WTC11 (cell line): ENCODE results near the gene RAB6A. TPM values are rescaled to one million over a fixed set of nuclear protein-coding genes. Genes with fewer than 3 reads are reported as not detected.

Experiments used
- ATAC-seq: fragments of 200-7000 bp; cut with Tn5 transposase; 2 replicates; pipeline ENCODE4 v1.10.0; 2021; ENCODE audit warnings: mild to moderate bottlenecking, moderate library complexity
- CTCF ChIA-PET: fragments of 300-600 bp; sonication (Branson Sonifier 250); formaldehyde crosslinking; loops from one replicate; lab custom pipeline; 2021; ENCODE audit warnings: antibody characterized with exemption; lab: Charles Lee
- POLR2A ChIA-PET: fragments of 350-600 bp; sonication (Branson Sonifier 250); formaldehyde crosslinking; loops from one replicate; lab custom pipeline; 2021; ENCODE audit warnings: antibody characterized with exemption; lab: Charles Lee
- DNase-seq: peaks from one replicate; pipeline ENCODE4 v3.0.0; 2021; ENCODE audit warnings: low spot score
- H3K27ac Mint-ChIP-seq: 2 replicates; pipeline ENCODE4 v1.8.0; 2021; ENCODE audit warnings: mixed read lengths
- H3K27me3 Mint-ChIP-seq: 2 replicates; pipeline ENCODE4 v1.8.0; 2021; ENCODE audit warnings: low read depth, mild to moderate bottlenecking, moderate library complexity, mixed read lengths
- H3K36me3 Mint-ChIP-seq: 2 replicates; pipeline ENCODE4 v1.8.0; 2021; ENCODE audit warnings: mixed read lengths
- H3K4me1 Mint-ChIP-seq: 2 replicates; pipeline ENCODE4 v1.8.0; 2022; ENCODE audit warnings: mixed read lengths
- H3K4me3 Mint-ChIP-seq: 2 replicates; pipeline ENCODE4 v1.8.0; 2021; ENCODE audit warnings: mild to moderate bottlenecking, moderate library complexity, mixed read lengths
- H3K9me3 Mint-ChIP-seq: 2 replicates; pipeline ENCODE4 v1.8.0; 2021; ENCODE audit warnings: mixed read lengths
- CREM ChIP-seq: sonication (generic); formaldehyde crosslinking; IDR thresholded peaks from 2 replicates; pipeline ENCODE4 v1.8.1; 2022; ENCODE audit warnings: mild to moderate bottlenecking, missing genetic modification reagents, moderate library complexity
- E2F4 ChIP-seq: sonication (generic); formaldehyde crosslinking; IDR thresholded peaks from 2 replicates; pipeline ENCODE4 v1.8.1; 2022; ENCODE audit warnings: low read depth, mild to moderate bottlenecking, moderate library complexity, missing genetic modification reagents, borderline replicate concordance
- EMX1 ChIP-seq: fragments of 250-450 bp; sonication (Bioruptor Pico); IDR thresholded peaks from 2 replicates; pipeline ENCODE4 v1.8.0; 2021; ENCODE audit warnings: mild to moderate bottlenecking
- FOXJ3 ChIP-seq: sonication (generic); formaldehyde crosslinking; IDR thresholded peaks from 2 replicates; pipeline ENCODE4 v1.9.0; 2021; ENCODE audit warnings: missing genetic modification reagents, mild to moderate bottlenecking, borderline replicate concordance
- GABPB1 ChIP-seq: sonication (generic); formaldehyde crosslinking; IDR thresholded peaks from 2 replicates; pipeline ENCODE4 v1.8.1; 2023; ENCODE audit warnings: mild to moderate bottlenecking, missing genetic modification reagents
- IRF2 ChIP-seq: sonication (generic); formaldehyde crosslinking; IDR thresholded peaks from 2 replicates; pipeline ENCODE4 v1.8.0; 2022; ENCODE audit warnings: low read depth, missing genetic modification reagents, borderline replicate concordance
- JAZF1 ChIP-seq: fragments of 250-450 bp; sonication (Bioruptor Pico); IDR thresholded peaks from 2 replicates; pipeline ENCODE4 v1.9.0; 2021; ENCODE audit warnings: moderate library complexity, mild to moderate bottlenecking, inconsistent platforms
- MYBL2 ChIP-seq: sonication (generic); formaldehyde crosslinking; IDR thresholded peaks from 2 replicates; pipeline ENCODE4 v1.8.1; 2023; ENCODE audit warnings: mild to moderate bottlenecking, moderate library complexity, missing genetic modification reagents
- NR3C1 ChIP-seq: sonication (generic); formaldehyde crosslinking; conservative IDR thresholded peaks from 2 replicates; pipeline ENCODE4 v1.8.1; 2023; ENCODE audit warnings: low read depth, mild to moderate bottlenecking, missing genetic modification reagents
- RELA ChIP-seq: sonication (generic); formaldehyde crosslinking; IDR thresholded peaks from 2 replicates; pipeline ENCODE4 v1.8.1; 2022; ENCODE audit warnings: missing genetic modification reagents, mild to moderate bottlenecking, borderline replicate concordance
- ZNF138 ChIP-seq: sonication (generic); formaldehyde crosslinking; conservative IDR thresholded peaks from 2 replicates; pipeline ENCODE4 v1.8.1; 2022; ENCODE audit warnings: mild to moderate bottlenecking, moderate library complexity, missing genetic modification reagents
- ZNF232 ChIP-seq: sonication (generic); formaldehyde crosslinking; IDR thresholded peaks from 2 replicates; pipeline ENCODE4 v1.8.0; 2022; ENCODE audit warnings: mild to moderate bottlenecking, missing genetic modification reagents
- total RNA-seq: library from RNA; stranded (reverse); gene quantifications from 3 replicates; pipeline ENCODE4 v1.2.3, GENCODE V29; 2021
- TF ChIP-seq, protein P1 (sequence below): sonication (generic); formaldehyde crosslinking; IDR thresholded peaks from 2 replicates; pipeline ENCODE4 v1.8.1; 2023; ENCODE audit warnings: mild to moderate bottlenecking, missing genetic modification reagents, borderline replicate concordance
- TF ChIP-seq, protein P2 (sequence below): sonication (generic); formaldehyde crosslinking; IDR thresholded peaks from 2 replicates; pipeline ENCODE4 v1.8.1; 2022; ENCODE audit warnings: mild to moderate bottlenecking, missing genetic modification reagents, moderate library complexity, borderline replicate concordance
- TF ChIP-seq, protein P3 (sequence below): sonication (generic); formaldehyde crosslinking; IDR thresholded peaks from 2 replicates; pipeline ENCODE4 v1.8.1; 2023; ENCODE audit warnings: mild to moderate bottlenecking, missing genetic modification reagents, moderate library complexity
- TF ChIP-seq, protein P4 (sequence below): fragments of 250-450 bp; sonication (Bioruptor Pico); IDR thresholded peaks from 2 replicates; pipeline ENCODE4 v2.1.2; 2022; ENCODE audit warnings: mild to moderate bottlenecking, moderate library complexity

RAB6A gene
- total RNA-seq, 1 experiment from 2014 or later = 107 TPM

DNA sequence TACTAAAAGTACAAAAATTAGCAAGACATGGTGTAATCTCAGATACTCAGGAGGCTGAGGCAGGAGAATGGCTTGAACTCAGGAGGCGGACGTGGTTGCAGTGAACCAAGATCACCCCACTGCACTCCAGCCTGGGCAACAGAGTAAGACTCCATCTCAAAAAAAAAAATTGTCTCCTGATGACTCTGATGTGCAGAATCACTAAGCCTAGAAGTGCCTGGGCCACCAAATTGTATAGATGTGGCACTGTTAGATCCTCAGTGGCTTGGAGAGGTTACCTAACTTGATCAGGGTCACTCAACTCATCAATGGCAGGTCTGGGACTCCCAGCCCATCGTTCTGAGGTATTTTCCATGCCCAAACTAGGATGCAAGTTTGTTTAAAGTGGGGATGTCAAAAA is 103.9 kb downstream of the RAB6A start:
- no peaks in the 10 kb centered on the region for H3K36me3 Mint-ChIP-seq
- no peak overlapping the region for H3K27ac Mint-ChIP-seq
- DNase-seq (no peak), ATAC-seq (no peak)
- H3K9me3 Mint-ChIP-seq = no peaks in the 10 kb centered on the region
- ChIA-PET CTCF (interaction anchor here (1.3 kb wide), 1 partner anchor 31 kb away, joined by 5 read pairs; no protein-coding TSS in a partner anchor), POLR2A (no interaction called here)
- H3K4me3 Mint-ChIP-seq = no peak overlapping the region
- H3K4me1 Mint-ChIP-seq = peaks cover 8% of the 10 kb centered on the region
- TF ChIP-seq E2F4 = no peak
- peaks cover 94% of the 10 kb centered on the region for H3K27me3 Mint-ChIP-seq

- ATAC-seq (no peak), DNase-seq (no peak)
- no peak overlapping the region for H3K4me3 Mint-ChIP-seq
- POLR2A ChIA-PET = no interaction called here
- no peak overlapping the region for H3K27ac Mint-ChIP-seq
- peaks cover 95% of the 10 kb centered on the region for H3K27me3 Mint-ChIP-seq
- H3K36me3 Mint-ChIP-seq = no peaks in the 10 kb centered on the region
- no peak for TF ChIP-seq RELA (CRISPR knock-in tag)
- TF ChIP-seq NR3C1 = no peak
- TF ChIP-seq, protein P1, sequence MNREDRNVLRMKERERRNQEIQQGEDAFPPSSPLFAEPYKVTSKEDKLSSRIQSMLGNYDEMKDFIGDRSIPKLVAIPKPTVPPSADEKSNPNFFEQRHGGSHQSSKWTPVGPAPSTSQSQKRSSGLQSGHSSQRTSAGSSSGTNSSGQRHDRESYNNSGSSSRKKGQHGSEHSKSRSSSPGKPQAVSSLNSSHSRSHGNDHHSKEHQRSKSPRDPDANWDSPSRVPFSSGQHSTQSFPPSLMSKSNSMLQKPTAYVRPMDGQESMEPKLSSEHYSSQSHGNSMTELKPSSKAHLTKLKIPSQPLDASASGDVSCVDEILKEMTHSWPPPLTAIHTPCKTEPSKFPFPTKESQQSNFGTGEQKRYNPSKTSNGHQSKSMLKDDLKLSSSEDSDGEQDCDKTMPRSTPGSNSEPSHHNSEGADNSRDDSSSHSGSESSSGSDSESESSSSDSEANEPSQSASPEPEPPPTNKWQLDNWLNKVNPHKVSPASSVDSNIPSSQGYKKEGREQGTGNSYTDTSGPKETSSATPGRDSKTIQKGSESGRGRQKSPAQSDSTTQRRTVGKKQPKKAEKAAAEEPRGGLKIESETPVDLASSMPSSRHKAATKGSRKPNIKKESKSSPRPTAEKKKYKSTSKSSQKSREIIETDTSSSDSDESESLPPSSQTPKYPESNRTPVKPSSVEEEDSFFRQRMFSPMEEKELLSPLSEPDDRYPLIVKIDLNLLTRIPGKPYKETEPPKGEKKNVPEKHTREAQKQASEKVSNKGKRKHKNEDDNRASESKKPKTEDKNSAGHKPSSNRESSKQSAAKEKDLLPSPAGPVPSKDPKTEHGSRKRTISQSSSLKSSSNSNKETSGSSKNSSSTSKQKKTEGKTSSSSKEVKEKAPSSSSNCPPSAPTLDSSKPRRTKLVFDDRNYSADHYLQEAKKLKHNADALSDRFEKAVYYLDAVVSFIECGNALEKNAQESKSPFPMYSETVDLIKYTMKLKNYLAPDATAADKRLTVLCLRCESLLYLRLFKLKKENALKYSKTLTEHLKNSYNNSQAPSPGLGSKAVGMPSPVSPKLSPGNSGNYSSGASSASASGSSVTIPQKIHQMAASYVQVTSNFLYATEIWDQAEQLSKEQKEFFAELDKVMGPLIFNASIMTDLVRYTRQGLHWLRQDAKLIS (CRISPR knock-in tag) = no peak
- no peak for TF ChIP-seq EMX1
- TF ChIP-seq, protein P2, sequence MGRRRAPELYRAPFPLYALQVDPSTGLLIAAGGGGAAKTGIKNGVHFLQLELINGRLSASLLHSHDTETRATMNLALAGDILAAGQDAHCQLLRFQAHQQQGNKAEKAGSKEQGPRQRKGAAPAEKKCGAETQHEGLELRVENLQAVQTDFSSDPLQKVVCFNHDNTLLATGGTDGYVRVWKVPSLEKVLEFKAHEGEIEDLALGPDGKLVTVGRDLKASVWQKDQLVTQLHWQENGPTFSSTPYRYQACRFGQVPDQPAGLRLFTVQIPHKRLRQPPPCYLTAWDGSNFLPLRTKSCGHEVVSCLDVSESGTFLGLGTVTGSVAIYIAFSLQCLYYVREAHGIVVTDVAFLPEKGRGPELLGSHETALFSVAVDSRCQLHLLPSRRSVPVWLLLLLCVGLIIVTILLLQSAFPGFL (CRISPR knock-in tag) = no peak
- no peak for TF ChIP-seq FOXJ3 (CRISPR knock-in tag)
- TF ChIP-seq, protein P3, sequence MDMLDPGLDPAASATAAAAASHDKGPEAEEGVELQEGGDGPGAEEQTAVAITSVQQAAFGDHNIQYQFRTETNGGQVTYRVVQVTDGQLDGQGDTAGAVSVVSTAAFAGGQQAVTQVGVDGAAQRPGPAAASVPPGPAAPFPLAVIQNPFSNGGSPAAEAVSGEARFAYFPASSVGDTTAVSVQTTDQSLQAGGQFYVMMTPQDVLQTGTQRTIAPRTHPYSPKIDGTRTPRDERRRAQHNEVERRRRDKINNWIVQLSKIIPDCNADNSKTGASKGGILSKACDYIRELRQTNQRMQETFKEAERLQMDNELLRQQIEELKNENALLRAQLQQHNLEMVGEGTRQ = no peak
- TF ChIP-seq CREM (CRISPR knock-in tag) = no peak
- no peak for TF ChIP-seq JAZF1 (CRISPR knock-in tag)
- TF ChIP-seq, protein P4, sequence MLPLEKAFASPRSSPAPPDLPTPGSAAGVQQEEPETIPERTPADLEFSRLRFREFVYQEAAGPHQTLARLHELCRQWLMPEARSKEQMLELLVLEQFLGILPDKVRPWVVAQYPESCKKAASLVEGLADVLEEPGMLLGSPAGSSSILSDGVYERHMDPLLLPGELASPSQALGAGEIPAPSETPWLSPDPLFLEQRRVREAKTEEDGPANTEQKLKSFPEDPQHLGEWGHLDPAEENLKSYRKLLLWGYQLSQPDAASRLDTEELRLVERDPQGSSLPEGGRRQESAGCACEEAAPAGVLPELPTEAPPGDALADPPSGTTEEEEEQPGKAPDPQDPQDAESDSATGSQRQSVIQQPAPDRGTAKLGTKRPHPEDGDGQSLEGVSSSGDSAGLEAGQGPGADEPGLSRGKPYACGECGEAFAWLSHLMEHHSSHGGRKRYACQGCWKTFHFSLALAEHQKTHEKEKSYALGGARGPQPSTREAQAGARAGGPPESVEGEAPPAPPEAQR (CRISPR knock-in tag) = no peak
- no peak for TF ChIP-seq GABPB1 (CRISPR knock-in tag)
- CTCF ChIA-PET = interaction anchor here (0.9 to 4.8 kb wide), 4 partner anchors 10 to 291 kb away, joined by 3 to 30 read pairs (median 4); partner anchors contain the start of gene PLEKHB1
- H3K4me1 Mint-ChIP-seq = peaks cover 7% of the 10 kb centered on the region
- H3K9me3 Mint-ChIP-seq = no peaks in the 10 kb centered on the region
Measured at GRCh38 chr11:73655686-73656085, 105.2 kb downstream of the RAB6A start.

DNA sequence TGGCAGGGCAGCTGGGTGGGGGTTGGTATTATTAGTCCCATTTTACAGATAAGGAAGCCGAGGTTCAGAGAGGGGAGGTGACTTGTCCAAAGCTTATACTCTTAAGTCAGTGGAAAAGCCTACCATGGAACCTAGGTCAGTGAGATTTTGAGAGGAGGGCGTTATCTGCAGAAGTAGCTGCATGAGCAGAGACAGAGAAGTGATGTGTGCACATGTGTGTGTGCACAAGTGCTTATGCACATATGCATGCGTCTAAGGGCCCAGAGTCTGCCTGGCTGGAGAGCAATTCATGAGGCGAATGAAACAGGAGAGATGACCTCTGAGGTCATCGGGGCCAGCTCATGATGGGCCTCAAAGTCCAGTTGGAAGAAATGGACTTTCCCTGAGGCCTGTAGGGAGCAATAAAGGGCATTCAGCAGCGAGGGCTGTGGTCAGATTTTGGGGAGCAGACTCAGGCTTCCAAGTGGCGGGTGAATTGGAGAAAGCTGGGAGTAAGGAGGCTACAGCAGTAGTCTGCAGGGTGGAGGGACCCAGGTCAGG is 106.3 kb downstream of the RAB6A start:
- no peak overlapping the region for H3K27ac Mint-ChIP-seq
- no peak overlapping the region for H3K4me3 Mint-ChIP-seq
- ChIA-PET CTCF (interaction anchor here (0.9 to 4.8 kb wide), 4 partner anchors 9 to 289 kb away, joined by 3 to 30 read pairs (median 4); partner anchors contain the start of gene PLEKHB1), POLR2A (no interaction called here)
- no peak for DNase-seq
- TF ChIP-seq MYBL2 (CRISPR knock-in tag) = no peak
- TF ChIP-seq IRF2 = no peak
- TF ChIP-seq ZNF232 (CRISPR knock-in tag) = no peak
- no peak for TF ChIP-seq ZNF138 (CRISPR knock-in tag)
- ATAC-seq = no peak
- H3K36me3 Mint-ChIP-seq = no peaks in the 10 kb centered on the region
- H3K9me3 Mint-ChIP-seq = no peaks in the 10 kb centered on the region
- peaks cover 7% of the 10 kb centered on the region for H3K4me1 Mint-ChIP-seq
- peaks cover 95% of the 10 kb centered on the region for H3K27me3 Mint-ChIP-seq
